HG03565 (cell line): Measurements from ENCODE around the gene UBE2E2.

Experiments
- ATAC-seq: cut with Tn5 transposase; IDR thresholded peaks from one replicate; pipeline ENCODE4 v1.9.1; 2021; ENCODE audit warnings: mild to moderate bottlenecking, moderate library complexity; ENCODE audit not compliant: unreplicated experiment

UBE2E2 gene

DNA sequence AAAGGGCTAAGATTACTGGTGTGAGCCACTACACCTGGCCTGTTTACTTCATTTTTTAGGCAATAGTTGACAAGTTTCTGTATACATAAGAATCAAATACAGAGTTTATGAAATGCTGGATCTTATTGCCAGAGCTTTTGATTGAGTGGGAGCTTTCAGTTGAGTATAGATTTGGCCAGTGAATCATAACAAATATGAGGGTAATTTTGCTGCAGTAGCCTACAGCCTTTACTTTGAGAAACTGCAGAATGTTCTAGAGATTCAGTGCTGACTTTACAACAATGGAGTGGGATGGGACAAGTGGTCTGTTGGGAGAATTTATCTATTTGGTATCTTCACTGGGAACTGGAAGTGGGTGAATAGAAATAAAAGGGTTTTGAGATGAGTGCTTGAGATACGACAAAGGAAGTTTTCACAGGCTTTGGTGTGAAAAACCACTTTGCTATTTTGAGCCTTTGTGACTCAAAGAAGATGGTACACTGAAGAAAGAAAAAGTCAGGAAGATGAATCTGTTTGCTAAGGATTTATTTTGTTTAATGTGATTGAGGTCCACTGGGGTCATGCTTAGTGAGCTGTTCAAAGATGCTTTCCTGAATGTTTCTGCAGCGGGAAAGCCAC lies 227.8 kb downstream of the UBE2E2 start:
- ATAC-seq = no peak

DNA sequence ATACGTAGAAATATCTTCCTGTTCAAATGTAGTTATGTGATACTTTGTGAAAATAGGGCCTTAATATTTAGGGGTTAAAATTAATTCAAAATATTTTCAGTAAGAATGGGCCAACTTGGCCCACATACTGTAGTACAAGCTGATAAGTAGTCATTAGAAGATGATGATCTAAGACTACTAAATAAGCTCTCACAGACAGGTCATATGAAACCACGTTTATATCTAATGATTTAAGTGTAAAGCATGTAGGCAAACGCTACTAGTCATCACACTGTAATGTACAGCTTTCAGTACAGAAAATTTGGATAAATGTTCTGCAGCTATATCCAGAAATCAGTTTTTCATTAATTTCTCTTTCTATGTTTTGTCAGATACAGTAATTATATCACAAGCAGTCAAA lies 228.6 kb downstream of the UBE2E2 start:
- no peak for ATAC-seq

DNA sequence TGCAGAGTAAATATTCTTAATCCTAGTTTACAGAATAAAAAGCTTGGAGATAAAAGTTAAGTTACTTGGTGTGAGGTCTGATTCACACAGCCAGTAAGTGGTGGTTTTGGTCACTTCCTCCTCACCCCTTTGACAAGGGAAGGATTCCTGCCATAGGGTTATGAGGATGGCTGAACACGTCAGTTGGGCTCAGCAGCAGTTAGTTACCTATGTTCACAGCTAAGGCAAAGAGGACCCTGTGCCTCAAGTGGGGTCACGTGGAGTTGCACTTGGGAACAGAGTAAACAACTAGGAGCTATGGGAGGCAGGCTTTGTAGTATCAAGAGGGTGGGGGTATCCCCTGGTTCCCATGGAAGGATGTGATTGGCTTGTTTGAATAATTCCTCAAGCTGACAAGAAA lies 232.2 kb downstream of the UBE2E2 start:
- ATAC-seq = no peak

DNA sequence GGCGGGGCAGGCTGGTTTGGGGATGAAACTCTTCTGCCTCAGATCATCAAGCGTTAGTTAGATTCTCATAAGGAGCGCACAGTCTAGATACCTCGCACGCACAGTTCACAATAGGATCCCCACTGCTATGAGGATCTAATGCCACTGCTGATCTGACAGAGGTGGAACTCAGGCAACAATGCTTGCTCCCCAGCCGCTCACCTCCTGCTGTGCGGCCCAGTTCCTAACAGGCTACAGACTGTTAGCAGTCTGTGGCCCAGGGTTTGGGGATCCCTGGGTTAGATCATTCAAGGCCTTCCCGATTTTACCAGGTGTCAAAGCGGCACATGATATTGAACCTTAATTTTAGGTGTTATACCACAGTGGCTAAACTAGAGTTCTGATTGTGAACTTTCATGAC lies 232.8 kb downstream of the UBE2E2 start:
- ATAC-seq = no peak

DNA sequence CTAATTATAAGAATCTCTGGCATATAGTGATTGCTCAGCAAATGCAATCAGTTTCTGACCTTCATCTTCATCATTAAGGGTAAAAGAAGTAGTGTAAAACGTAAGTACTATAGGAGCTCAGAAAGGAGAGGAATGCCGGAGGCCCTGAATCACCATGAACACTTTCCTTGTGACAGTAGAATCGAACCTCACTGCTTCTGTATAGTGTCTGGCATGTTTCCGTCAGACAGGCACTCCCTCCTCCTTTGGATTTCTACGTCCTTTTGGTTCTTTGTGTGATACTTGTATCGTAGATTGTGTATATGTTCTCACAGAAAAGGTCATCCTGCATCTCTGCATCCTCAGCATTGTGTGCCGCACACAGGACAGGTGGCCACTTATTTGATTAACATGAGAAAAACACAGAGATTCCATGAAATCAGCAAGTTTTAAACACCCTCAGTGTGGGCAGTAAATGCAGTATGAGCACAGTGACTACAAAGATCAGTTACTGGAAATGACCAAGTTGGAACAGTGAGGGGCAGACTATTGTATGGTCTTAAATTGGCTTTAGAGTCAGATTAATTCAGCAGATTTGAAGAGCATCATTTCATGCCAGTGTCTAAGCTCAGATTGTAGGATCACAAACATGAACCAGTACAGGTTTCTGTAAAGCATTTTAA lies 234.5 kb downstream of the UBE2E2 start:
- ATAC-seq = no peak

DNA sequence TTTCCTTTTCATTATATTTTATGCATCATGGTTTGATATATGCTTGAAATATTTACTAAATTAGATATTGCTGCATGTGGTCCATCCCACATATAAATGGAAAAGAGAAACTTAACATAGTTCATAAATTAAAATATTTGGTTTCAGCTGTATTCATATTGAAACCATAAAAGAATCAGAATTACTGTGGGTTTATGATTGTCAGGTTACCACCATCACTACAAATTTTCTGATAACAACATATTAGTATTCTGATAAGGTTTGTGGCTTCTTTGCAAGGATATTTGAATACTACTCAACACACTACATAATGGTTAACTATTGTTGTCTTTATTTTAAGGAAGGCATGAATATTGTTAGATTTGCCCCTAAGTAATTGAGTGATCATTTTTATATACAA lies 235.5 kb downstream of the UBE2E2 start:
- ATAC-seq = peak; percentile 60

DNA sequence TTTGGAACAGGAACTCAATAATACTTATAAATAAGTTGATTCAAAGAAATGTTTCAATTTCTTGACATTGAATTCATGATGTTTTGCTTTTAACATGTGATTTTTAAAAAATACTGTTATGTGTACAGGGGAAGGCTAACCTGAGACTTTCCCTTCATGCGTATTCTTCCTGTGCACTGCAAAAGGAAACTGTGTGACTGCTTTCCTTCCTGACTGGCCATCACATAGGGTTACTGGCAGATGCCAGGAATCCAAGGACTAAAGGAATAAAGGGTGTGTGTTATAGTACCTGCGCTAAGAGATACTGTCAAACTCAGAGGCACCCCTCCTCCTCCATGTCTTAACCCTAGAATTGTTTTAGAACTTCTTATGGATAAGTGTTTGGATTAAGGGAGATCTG lies 236.0 kb downstream of the UBE2E2 start:
- no peak for ATAC-seq

DNA sequence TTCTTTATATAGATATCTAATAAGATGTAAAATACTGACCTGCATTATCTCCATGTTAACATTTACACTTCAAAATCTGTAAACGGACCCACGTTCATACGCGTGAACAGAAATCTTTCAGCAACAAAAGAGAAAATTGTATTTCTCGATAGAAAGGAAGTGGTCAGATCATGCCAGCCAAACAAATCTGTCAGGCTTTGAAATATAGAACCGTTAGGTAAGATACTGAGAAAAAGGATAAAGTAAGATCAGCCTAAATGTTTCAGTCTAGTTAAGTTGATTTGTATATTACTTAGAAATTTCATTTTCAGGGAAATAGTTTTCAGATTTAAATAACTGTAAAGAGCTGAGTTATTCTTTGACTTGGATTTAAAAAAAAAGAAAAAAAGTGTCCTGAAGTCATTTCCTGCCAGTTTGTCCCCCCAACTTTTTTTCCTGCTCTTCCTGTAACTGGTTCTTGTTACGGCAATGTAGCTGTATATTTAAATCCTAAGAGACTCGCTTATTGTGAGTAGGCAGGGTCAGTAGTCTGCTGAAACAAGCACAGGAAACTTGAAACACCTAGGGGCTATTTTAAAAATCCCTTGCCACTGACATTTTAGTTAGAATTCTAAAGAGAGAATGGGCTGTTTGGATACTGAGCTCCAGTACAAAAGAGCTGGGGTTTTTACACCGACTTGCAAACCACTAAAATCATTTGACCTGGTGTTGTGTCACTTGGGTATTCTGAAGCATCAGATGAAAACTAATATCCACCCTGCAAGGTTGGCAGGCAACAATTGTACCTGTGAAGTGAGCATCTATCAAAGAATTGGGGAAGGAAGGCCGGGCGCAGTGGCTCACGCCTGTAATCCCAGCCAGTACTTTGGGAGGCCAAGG lies 237.5 kb downstream of the UBE2E2 start:
- ATAC-seq = no peak

DNA sequence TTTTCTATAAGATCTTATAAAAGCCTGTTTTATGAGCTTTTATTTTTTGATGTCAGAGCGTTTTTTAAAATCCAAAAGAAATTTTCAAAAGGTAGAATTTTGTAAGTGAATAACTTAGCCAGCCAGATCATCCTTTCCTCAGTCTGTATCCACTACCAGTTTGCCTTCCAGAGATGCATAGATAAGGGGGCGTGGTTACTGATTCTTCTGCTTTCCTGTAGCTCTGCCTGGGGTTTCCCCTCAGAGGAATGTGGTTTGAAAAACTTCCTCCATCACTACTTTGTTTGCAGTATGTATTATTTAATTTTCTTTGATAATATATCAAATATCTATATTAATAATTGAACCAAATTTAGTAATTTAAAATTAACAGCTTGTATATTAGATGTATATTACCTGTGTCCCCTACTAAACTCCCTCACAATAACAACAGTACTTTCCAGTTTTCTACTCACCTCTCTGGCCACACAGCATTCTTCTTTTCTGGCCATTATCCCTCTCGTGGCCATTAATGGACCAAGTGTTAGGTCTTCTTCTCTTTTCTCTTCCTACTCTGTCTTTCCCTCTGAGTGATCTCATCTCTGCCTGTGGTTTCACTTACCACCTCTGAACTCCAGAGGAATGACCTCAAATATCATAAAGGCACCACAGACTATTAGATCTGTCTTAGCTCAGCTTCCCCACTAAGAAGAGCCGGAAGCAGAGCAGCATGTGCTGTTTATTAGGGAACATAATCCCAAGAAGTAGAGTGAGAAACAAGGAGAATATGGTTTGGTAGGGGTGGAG lies 239.7 kb downstream of the UBE2E2 start:
- peak; percentile 33 for ATAC-seq

DNA sequence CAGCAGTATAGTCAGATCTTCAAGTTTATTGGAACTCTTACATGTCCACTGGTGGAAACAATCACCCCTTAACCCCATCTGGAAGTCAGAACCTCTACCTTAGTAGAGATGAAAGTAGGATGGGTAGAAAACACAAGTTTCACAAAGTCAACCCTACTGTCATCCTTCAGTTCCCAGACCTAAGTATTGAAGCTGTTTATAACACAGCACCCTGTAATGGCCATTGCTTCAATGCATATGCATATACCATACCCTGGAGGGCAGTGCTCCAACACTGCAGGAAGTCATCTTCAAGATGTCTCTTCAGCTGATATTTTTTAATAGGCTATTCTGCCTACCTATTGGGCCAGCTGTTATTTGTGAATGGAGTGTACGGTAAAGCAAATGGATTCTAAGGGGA lies 241.3 kb downstream of the UBE2E2 start:
- ATAC-seq = no peak

DNA sequence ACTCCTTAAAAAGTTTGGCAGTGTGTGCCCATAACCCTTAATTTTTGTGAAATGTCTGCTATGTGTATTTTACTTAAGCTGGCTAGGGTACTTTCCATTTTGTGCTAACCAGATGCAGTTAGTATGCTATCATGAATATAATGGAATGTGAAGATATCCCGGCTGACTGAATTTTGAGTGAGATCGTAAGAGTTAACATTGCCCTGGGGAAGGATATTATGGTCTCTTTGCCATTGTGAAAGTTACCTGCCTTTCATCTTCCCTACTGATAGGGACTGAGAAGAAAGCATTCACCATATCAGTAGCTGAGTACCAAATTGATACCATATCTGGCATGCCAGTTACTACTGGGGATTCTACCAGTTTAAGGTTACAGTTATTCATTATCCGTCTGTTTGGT lies 243.2 kb downstream of the UBE2E2 start:
- no peak for ATAC-seq

DNA sequence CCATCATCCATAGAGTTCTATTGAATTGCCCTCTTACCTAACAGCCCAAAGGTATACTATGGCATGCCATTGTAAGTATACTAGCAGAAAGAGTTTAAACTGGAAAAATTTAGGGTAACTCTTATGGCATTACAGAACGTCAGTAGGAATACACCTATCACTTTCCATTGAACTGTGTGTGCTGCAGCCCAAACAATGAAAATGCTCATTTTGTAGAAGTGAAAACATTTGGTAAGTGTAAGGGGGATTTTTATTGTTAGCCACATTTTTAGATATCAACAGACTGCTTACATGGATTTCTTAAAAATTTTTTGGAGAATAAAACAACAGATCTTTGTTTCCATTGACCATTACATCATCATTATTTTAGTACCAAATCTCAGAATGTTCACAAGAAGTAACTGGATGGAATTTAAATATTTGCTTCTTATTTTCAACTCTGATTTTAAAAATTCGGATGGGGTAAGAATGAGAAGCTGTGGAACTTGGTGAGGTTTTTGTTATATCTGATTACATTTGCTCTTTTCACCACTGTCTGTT lies 245.9 kb downstream of the UBE2E2 start:
- ATAC-seq = no peak

DNA sequence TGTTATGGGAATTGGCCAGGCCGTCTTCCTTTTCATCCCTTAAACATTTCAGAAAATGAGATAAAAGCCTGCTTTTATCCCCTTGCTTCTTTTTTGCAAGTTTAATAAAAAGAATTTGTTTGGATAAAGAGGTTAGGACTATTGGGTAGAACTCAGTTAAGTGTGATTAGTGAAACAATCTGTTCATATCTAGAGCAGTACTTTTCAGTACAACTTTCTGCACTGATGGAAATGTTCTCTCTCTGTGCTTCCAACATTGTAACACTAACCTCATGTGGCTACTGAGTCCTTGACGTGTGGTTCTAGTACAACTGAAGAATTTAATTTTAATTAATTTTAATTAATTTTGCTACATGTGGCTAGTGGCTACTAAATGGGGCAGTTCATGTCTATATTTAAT lies 246.9 kb downstream of the UBE2E2 start:
- no peak for ATAC-seq

DNA sequence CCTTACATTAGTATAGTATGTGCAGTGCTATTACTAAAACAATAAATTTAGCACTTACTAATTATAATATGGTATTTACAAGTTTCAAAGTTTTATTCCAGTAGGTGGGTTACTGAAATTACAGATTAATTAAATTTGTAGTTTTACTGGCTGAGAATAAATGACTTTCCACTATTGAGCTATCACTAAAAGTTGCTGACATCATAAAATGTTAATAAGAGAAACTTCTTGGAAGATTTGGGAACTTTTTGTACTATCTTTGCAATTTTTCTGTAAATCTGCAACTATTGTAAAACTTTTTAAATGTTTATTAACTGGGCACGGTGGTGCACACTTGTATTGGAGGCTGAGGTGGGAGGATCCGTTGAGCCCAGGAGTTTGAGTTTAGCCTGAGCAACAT lies 247.7 kb downstream of the UBE2E2 start:
- ATAC-seq = no peak

DNA sequence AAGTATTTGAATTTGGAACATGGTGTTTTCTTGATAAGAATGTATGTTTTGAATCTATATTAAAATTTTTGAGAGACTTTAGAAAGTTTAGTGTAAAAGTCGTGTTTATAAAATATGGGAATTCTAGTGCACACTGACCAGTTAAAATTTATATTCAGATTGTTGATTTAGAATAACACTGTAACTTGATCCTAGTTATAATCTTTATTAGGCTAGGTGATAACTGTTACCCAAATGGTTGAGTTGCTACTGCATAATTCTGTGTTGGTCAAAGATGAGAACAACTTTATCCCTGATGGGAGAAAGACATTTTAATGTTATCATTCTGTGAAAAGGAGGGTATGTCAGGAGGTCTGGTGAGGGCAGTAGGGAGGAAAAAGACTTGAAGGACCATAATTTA lies 249.3 kb downstream of the UBE2E2 start:
- no peak for ATAC-seq

DNA sequence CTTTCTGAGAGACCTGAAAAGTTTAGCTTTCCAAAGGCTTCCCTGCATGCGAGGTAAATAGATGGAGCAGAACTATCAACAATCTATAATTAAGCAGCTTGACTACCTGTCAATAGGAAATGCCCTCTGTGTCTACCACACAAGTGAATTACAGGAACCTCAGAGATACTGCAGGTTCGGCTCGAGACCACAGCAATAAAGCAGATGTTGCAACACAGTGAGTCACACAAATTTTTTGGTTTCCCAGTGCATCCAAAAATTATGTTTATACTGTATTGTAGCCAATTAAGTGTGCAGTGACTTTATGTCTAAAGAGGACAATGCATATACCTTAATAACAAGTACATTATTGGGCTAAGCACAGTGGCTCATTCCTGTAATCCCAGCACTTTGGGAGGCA lies 252.0 kb downstream of the UBE2E2 start:
- no peak for ATAC-seq

DNA sequence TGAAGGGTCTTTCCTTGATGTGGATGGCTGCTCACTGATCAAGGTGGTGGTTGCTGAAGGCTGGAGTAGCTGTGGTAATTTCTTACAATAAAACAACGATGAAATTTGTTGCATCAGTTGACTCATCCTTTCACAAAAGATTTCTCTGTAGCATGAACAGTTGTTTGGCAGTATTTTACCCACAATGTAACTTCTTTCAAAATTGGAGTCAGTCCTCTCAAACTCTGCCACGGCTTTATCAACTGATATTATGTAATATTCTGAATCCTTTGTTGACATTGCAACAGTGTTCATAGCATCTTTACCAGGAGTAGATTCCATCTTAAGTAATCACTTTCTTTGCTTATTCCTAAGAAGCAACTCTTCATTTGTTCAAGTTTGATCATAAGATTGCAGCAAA lies 252.6 kb downstream of the UBE2E2 start:
- ATAC-seq = no peak

DNA sequence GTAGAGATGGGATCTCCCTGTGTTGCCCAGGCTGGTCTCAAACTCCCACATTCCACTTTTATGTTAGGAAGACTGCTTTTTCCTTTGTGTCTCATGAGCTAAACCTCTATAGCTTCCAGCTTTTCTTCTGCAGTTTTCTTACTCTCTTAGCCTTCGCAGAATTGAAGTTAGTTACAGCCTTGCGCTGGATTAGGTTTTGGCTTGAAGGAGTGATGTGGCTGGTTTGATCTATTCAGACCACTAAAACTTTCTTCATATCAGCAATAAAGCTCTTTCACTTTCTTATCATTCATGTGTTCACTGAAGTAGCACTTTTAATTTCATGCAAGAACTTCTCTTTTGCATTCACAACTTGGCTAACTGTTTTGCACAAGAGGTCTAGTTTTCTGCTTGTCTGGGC lies 254.6 kb downstream of the UBE2E2 start:
- ATAC-seq = no peak

DNA sequence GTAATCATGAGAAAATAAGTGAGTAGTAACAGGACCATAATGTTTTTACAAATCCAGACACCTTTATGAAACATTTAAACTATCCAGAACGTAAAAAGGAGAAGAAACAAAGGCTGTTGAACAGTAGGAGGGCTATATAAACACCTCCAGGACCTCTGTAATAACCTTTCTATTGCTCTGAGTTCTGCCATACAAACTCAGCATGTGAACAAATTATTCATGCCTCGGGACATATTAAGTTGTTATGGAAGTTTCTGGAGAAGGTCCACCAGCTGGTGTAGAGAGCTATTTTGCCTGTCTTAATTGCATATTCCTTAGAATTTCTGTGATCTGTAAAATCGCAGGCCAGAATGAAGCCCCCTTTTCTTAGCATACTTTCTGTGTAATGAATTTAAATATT lies 256.3 kb downstream of the UBE2E2 start:
- no peak for ATAC-seq

DNA sequence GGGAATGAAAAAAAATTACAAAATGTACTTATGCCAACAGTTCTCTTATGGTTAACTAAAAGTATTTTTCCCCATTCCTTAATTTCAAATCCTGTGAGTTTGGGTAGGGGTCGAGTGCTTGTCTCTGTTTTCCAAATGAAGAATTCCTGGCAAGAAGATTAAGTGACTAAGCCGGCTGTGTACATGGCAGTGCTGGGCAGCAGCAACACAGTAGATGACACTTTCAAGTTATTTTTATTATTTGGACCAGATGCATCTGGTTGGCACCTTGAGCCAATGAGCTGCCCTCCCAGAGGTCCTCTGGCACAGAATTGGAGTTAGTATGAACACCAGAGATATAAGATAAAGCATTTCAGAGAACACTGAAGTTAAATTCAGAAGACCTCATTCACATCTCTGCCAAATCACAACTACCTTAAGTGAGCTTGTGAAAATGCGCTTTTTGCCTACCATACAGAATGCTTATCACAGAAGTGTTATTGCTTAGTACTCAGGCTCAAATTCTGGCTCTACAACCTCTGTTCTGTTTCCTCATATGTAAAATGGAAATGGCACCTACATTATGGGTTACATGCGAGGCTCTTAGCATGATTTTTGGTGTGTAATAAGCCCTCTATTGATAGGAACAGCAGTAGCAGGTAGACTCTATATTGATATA lies 256.9 kb downstream of the UBE2E2 start:
- no peak for ATAC-seq

DNA sequence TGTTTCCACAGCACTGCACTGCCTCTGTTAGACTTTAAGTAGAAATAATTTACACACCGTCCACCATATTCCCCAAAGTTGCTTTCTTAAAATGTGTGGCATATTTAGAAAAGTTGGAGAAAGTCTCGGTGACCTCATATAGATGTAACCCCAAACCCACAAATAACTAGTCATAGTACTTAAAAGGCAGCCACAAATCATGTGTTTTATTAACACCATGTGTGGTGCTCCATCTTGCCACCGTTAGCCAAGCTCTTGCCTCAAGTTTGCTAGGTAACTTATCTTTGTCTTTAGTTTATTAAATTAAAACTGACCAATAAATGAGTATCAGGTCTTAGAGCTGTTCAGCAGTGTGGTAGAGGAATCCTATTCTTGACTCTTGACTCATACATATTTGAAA lies 257.9 kb downstream of the UBE2E2 start:
- ATAC-seq = no peak
